ENCODE results near the gene ACO2.

The ACO2 gene

GRCh38 chr22:41521126-41521525 is 52.2 kb downstream of the ACO2 start:
- Mint-ChIP-seq H3K9me3 (no peaks in the 10 kb centered on the region), H3K27ac (peak overlapping the region; percentile 18), H3K36me3 (ENCODE audit: low read depth) (peaks cover 80% of the 10 kb centered on the region), H3K27me3 (no peaks in the 10 kb centered on the region), H3K4me3 (no peak overlapping the region), H3K4me1 (ENCODE audit: low read depth) (peaks cover 28% of the 10 kb centered on the region)
- DNase-seq = no peak

- Mint-ChIP-seq H3K27me3 (no peaks in the 10 kb centered on the region), H3K4me1 (ENCODE audit: low read depth) (peaks cover 16% of the 10 kb centered on the region), H3K4me3 (no peak overlapping the region), H3K9me3 (no peaks in the 10 kb centered on the region), H3K27ac (peak overlapping the region; percentile 89), H3K36me3 (ENCODE audit: low read depth) (peaks cover 81% of the 10 kb centered on the region)
- DNase-seq = no peak
Observed at GRCh38 chr22:41522813-41523212, 53.9 kb downstream of the ACO2 start.

- peaks cover 17% of the 10 kb centered on the region for H3K4me1 Mint-ChIP-seq (ENCODE audit: low read depth)
- peak; percentile 37 for DNase-seq
- H3K27ac Mint-ChIP-seq = peak overlapping the region; percentile 89
- H3K27me3 Mint-ChIP-seq = no peaks in the 10 kb centered on the region
- H3K4me3 Mint-ChIP-seq = no peak overlapping the region
- peaks cover 81% of the 10 kb centered on the region for H3K36me3 Mint-ChIP-seq (ENCODE audit: low read depth)
- no peaks in the 10 kb centered on the region for H3K9me3 Mint-ChIP-seq
Observed at GRCh38 chr22:41523464-41524221, 54.7 kb downstream of the ACO2 start.

GRCh38 chr22:41524251-41524661 is 55.3 kb downstream of the ACO2 start:
- DNase-seq = peak; percentile 44
- H3K4me3 Mint-ChIP-seq = no peak overlapping the region
- H3K9me3 Mint-ChIP-seq = no peaks in the 10 kb centered on the region
- peak overlapping the region; percentile 89 for H3K27ac Mint-ChIP-seq
- H3K36me3 Mint-ChIP-seq (ENCODE audit: low read depth) = peaks cover 84% of the 10 kb centered on the region
- H3K27me3 Mint-ChIP-seq = no peaks in the 10 kb centered on the region
- peaks cover 18% of the 10 kb centered on the region for H3K4me1 Mint-ChIP-seq (ENCODE audit: low read depth)

- Mint-ChIP-seq H3K9me3 (no peaks in the 10 kb centered on the region), H3K4me3 (no peak overlapping the region), H3K36me3 (ENCODE audit: low read depth) (peaks cover 84% of the 10 kb centered on the region), H3K27ac (peak overlapping the region; percentile 89), H3K27me3 (no peaks in the 10 kb centered on the region), H3K4me1 (ENCODE audit: low read depth) (peaks cover 18% of the 10 kb centered on the region)
- peak; percentile 73 for DNase-seq
Observed at GRCh38 chr22:41524809-41525449, 56.0 kb downstream of the ACO2 start.

GRCh38 chr22:41525450-41526225 is 56.7 kb downstream of the ACO2 start:
- H3K27ac Mint-ChIP-seq = peak overlapping the region; percentile 89
- peaks cover 18% of the 10 kb centered on the region for H3K4me1 Mint-ChIP-seq (ENCODE audit: low read depth)
- H3K9me3 Mint-ChIP-seq = no peaks in the 10 kb centered on the region
- H3K27me3 Mint-ChIP-seq = no peaks in the 10 kb centered on the region
- DNase-seq = peak; percentile 38
- H3K36me3 Mint-ChIP-seq (ENCODE audit: low read depth) = peaks cover 87% of the 10 kb centered on the region
- H3K4me3 Mint-ChIP-seq = no peak overlapping the region

GRCh38 chr22:41526226-41526829 is 57.4 kb downstream of the ACO2 start:
- Mint-ChIP-seq H3K36me3 (ENCODE audit: low read depth) (peaks cover 89% of the 10 kb centered on the region), H3K27ac (peak overlapping the region; percentile 89), H3K9me3 (no peaks in the 10 kb centered on the region), H3K4me3 (no peak overlapping the region), H3K4me1 (ENCODE audit: low read depth) (peaks cover 18% of the 10 kb centered on the region), H3K27me3 (no peaks in the 10 kb centered on the region)
- DNase-seq = no peak

- Mint-ChIP-seq H3K27me3 (no peaks in the 10 kb centered on the region), H3K27ac (peak overlapping the region; percentile 89), H3K9me3 (no peaks in the 10 kb centered on the region), H3K36me3 (ENCODE audit: low read depth) (peaks cover 96% of the 10 kb centered on the region), H3K4me3 (no peak overlapping the region), H3K4me1 (ENCODE audit: low read depth) (peaks cover 18% of the 10 kb centered on the region)
- peak; percentile 81 for DNase-seq
Observed at GRCh38 chr22:41526830-41527799, 58.2 kb downstream of the ACO2 start.

- Mint-ChIP-seq H3K4me3 (no peak overlapping the region), H3K9me3 (no peaks in the 10 kb centered on the region), H3K27me3 (no peaks in the 10 kb centered on the region), H3K4me1 (ENCODE audit: low read depth) (peaks cover 18% of the 10 kb centered on the region), H3K27ac (peak overlapping the region; percentile 76), H3K36me3 (ENCODE audit: low read depth) (peaks cover 97% of the 10 kb centered on the region)
- peak; percentile 34 for DNase-seq
Observed at GRCh38 chr22:41528132-41528766, 59.3 kb downstream of the ACO2 start.

- peak overlapping the region; percentile 76 for H3K27ac Mint-ChIP-seq
- no peak overlapping the region for H3K4me3 Mint-ChIP-seq
- peaks cover 17% of the 10 kb centered on the region for H3K4me1 Mint-ChIP-seq (ENCODE audit: low read depth)
- H3K9me3 Mint-ChIP-seq = no peaks in the 10 kb centered on the region
- DNase-seq = no peak
- H3K36me3 Mint-ChIP-seq (ENCODE audit: low read depth) = peaks cover 96% of the 10 kb centered on the region
- no peaks in the 10 kb centered on the region for H3K27me3 Mint-ChIP-seq
Observed at GRCh38 chr22:41528938-41529561, 60.1 kb downstream of the ACO2 start.

- H3K27me3 Mint-ChIP-seq = no peaks in the 10 kb centered on the region
- H3K9me3 Mint-ChIP-seq = no peaks in the 10 kb centered on the region
- H3K4me3 Mint-ChIP-seq = no peak overlapping the region
- peak overlapping the region; percentile 83 for H3K27ac Mint-ChIP-seq
- peaks cover 90% of the 10 kb centered on the region for H3K36me3 Mint-ChIP-seq (ENCODE audit: low read depth)
- H3K4me1 Mint-ChIP-seq (ENCODE audit: low read depth) = peaks cover 5% of the 10 kb centered on the region
- no peak for DNase-seq
Observed at GRCh38 chr22:41530890-41531714, 62.2 kb downstream of the ACO2 start.

GRCh38 chr22:41531715-41532477 is 63.0 kb downstream of the ACO2 start:
- DNase-seq = no peak
- no peak overlapping the region for H3K4me3 Mint-ChIP-seq
- H3K36me3 Mint-ChIP-seq (ENCODE audit: low read depth) = peaks cover 83% of the 10 kb centered on the region
- H3K9me3 Mint-ChIP-seq = no peaks in the 10 kb centered on the region
- peaks cover 5% of the 10 kb centered on the region for H3K4me1 Mint-ChIP-seq (ENCODE audit: low read depth)
- peak overlapping the region; percentile 19 for H3K27ac Mint-ChIP-seq
- no peaks in the 10 kb centered on the region for H3K27me3 Mint-ChIP-seq
